ENCODE measurements around the gene GSS.

GSS gene

GRCh38 chr20:34986311-34987287 is 31.0 kb upstream of the GSS start:
- H3K79me1 ChIP-seq (ENCODE audit: low read length) = no peaks in the 10 kb centered on the region
- H3K56ac ChIP-seq (ENCODE audit: low read length) = no peak overlapping the region
- no peak overlapping the region for H3K23ac ChIP-seq (ENCODE audit: low read length)
- no peak overlapping the region for H4K5ac ChIP-seq (ENCODE audit: low read length)
- no peak overlapping the region for H2BK5ac ChIP-seq (ENCODE audit: low read length)
- H2BK120ac ChIP-seq (ENCODE audit: low read depth, low read length) = no peak overlapping the region
- no peak overlapping the region for H4K8ac ChIP-seq (ENCODE audit: low read depth, low read length)
- no peaks in the 10 kb centered on the region for H3K27me3 ChIP-seq (ENCODE audit: insufficient read depth, low read length, poor library complexity)
- H3K9ac ChIP-seq (ENCODE audit: low read length) = no peak overlapping the region
- no peaks in the 10 kb centered on the region for H3K4me1 ChIP-seq (ENCODE audit: control insufficient read depth, low read depth, low read length)
- no peak overlapping the region for H3K27ac ChIP-seq (ENCODE audit: low read depth, low read length)
- H3K18ac ChIP-seq (ENCODE audit: low read length) = no peak overlapping the region
- no peak overlapping the region for H2AK5ac ChIP-seq (ENCODE audit: low read length)
- WGBS (ENCODE audit: extremely low coverage, insufficient coverage, low lambda C conversion rate) = no CpG with 5 or more reads among the region's 24 CpGs
- H3K4me3 ChIP-seq (ENCODE audit: low read length) = no peak overlapping the region
- DNase-seq = no peak
- H3K36me3 ChIP-seq (ENCODE audit: control insufficient read depth, insufficient read depth, low read length) = peaks cover 1% of the 10 kb centered on the region
- no peak overlapping the region for H3K4me2 ChIP-seq (ENCODE audit: low read length)
- H2BK15ac ChIP-seq (replicated peaks; ENCODE audit: low read depth) = no peak overlapping the region
- no peak overlapping the region for H3K4ac ChIP-seq (ENCODE audit: low read depth, low read length)
- H3K79me2 ChIP-seq (ENCODE audit: control insufficient read depth, insufficient read depth, low read length) = no peaks in the 10 kb centered on the region

GRCh38 chr20:34985461-34986310 is 30.1 kb upstream of the GSS start:
- Histone ChIP-seq H3K27ac (ENCODE audit: low read depth, low read length) (no peak overlapping the region), H3K4ac (ENCODE audit: low read depth, low read length) (no peak overlapping the region), H3K36me3 (ENCODE audit: control insufficient read depth, insufficient read depth, low read length) (no peaks in the 10 kb centered on the region), H2BK5ac (ENCODE audit: low read length) (no peak overlapping the region), H3K79me2 (ENCODE audit: control insufficient read depth, insufficient read depth, low read length) (no peaks in the 10 kb centered on the region), H3K27me3 (ENCODE audit: insufficient read depth, low read length, poor library complexity) (no peaks in the 10 kb centered on the region), H3K79me1 (ENCODE audit: low read length) (no peaks in the 10 kb centered on the region), H2BK15ac (replicated peaks; ENCODE audit: low read depth) (no peak overlapping the region), H3K23ac (ENCODE audit: low read length) (no peak overlapping the region), H4K5ac (ENCODE audit: low read length) (no peak overlapping the region), H3K4me2 (ENCODE audit: low read length) (no peak overlapping the region), H2BK120ac (ENCODE audit: low read depth, low read length) (no peak overlapping the region), H3K56ac (ENCODE audit: low read length) (no peak overlapping the region), H3K4me1 (ENCODE audit: control insufficient read depth, low read depth, low read length) (no peaks in the 10 kb centered on the region), H2AK5ac (ENCODE audit: low read length) (no peak overlapping the region), H4K8ac (ENCODE audit: low read depth, low read length) (no peak overlapping the region), H3K18ac (ENCODE audit: low read length) (no peak overlapping the region), H3K9ac (ENCODE audit: low read length) (no peak overlapping the region), H3K4me3 (ENCODE audit: low read length) (no peak overlapping the region)
- WGBS (ENCODE audit: extremely low coverage, insufficient coverage, low lambda C conversion rate) = no CpG with 5 or more reads among the region's 25 CpGs
- DNase-seq = no peak

- no peak overlapping the region for H3K4me3 ChIP-seq (ENCODE audit: low read length)
- H3K79me2 ChIP-seq (ENCODE audit: control insufficient read depth, insufficient read depth, low read length) = no peaks in the 10 kb centered on the region
- no peaks in the 10 kb centered on the region for H3K79me1 ChIP-seq (ENCODE audit: low read length)
- H4K5ac ChIP-seq (ENCODE audit: low read length) = no peak overlapping the region
- no peak overlapping the region for H3K23ac ChIP-seq (ENCODE audit: low read length)
- H2BK5ac ChIP-seq (ENCODE audit: low read length) = no peak overlapping the region
- H3K27ac ChIP-seq (ENCODE audit: low read depth, low read length) = no peak overlapping the region
- no peak overlapping the region for H3K56ac ChIP-seq (ENCODE audit: low read length)
- H2BK15ac ChIP-seq (replicated peaks; ENCODE audit: low read depth) = no peak overlapping the region
- WGBS (ENCODE audit: extremely low coverage, insufficient coverage, low lambda C conversion rate) = no CpG with 5 or more reads among the region's 18 CpGs
- no peak overlapping the region for H3K4ac ChIP-seq (ENCODE audit: low read depth, low read length)
- H3K4me1 ChIP-seq (ENCODE audit: control insufficient read depth, low read depth, low read length) = no peaks in the 10 kb centered on the region
- H3K4me2 ChIP-seq (ENCODE audit: low read length) = no peak overlapping the region
- H3K27me3 ChIP-seq (ENCODE audit: insufficient read depth, low read length, poor library complexity) = no peaks in the 10 kb centered on the region
- no peak overlapping the region for H3K9ac ChIP-seq (ENCODE audit: low read length)
- no peaks in the 10 kb centered on the region for H3K36me3 ChIP-seq (ENCODE audit: control insufficient read depth, insufficient read depth, low read length)
- no peak overlapping the region for H4K8ac ChIP-seq (ENCODE audit: low read depth, low read length)
- H2BK120ac ChIP-seq (ENCODE audit: low read depth, low read length) = no peak overlapping the region
- H3K18ac ChIP-seq (ENCODE audit: low read length) = no peak overlapping the region
- H2AK5ac ChIP-seq (ENCODE audit: low read length) = no peak overlapping the region
- no peak for DNase-seq
These were observed 29.2 kb upstream of the GSS start for GRCh38 chr20:34984756-34985261.

GRCh38 chr20:34983995-34984735 is 28.6 kb upstream of the GSS start:
- Histone ChIP-seq H3K18ac (ENCODE audit: low read length) (no peak overlapping the region), H3K9ac (ENCODE audit: low read length) (no peak overlapping the region), H3K27ac (ENCODE audit: low read depth, low read length) (no peak overlapping the region), H3K23ac (ENCODE audit: low read length) (no peak overlapping the region), H4K5ac (ENCODE audit: low read length) (no peak overlapping the region), H2BK120ac (ENCODE audit: low read depth, low read length) (no peak overlapping the region), H3K27me3 (ENCODE audit: insufficient read depth, low read length, poor library complexity) (no peaks in the 10 kb centered on the region), H3K4ac (ENCODE audit: low read depth, low read length) (no peak overlapping the region), H3K36me3 (ENCODE audit: control insufficient read depth, insufficient read depth, low read length) (no peaks in the 10 kb centered on the region), H3K4me2 (ENCODE audit: low read length) (no peak overlapping the region), H3K4me3 (ENCODE audit: low read length) (no peak overlapping the region), H2BK5ac (ENCODE audit: low read length) (no peak overlapping the region), H3K4me1 (ENCODE audit: control insufficient read depth, low read depth, low read length) (no peaks in the 10 kb centered on the region), H3K56ac (ENCODE audit: low read length) (peak overlapping the region; percentile 30), H3K79me1 (ENCODE audit: low read length) (no peaks in the 10 kb centered on the region), H2AK5ac (ENCODE audit: low read length) (no peak overlapping the region), H3K79me2 (ENCODE audit: control insufficient read depth, insufficient read depth, low read length) (no peaks in the 10 kb centered on the region), H2BK15ac (replicated peaks; ENCODE audit: low read depth) (no peak overlapping the region), H4K8ac (ENCODE audit: low read depth, low read length) (no peak overlapping the region)
- no CpG with 5 or more reads among the region's 14 CpGs for WGBS (ENCODE audit: extremely low coverage, insufficient coverage, low lambda C conversion rate)
- DNase-seq = no peak

- no peaks in the 10 kb centered on the region for H3K4me1 ChIP-seq (ENCODE audit: control insufficient read depth, low read depth, low read length)
- H3K27me3 ChIP-seq (ENCODE audit: insufficient read depth, low read length, poor library complexity) = no peaks in the 10 kb centered on the region
- H3K36me3 ChIP-seq (ENCODE audit: control insufficient read depth, insufficient read depth, low read length) = no peaks in the 10 kb centered on the region
- no peak overlapping the region for H2AK5ac ChIP-seq (ENCODE audit: low read length)
- H4K8ac ChIP-seq (ENCODE audit: low read depth, low read length) = no peak overlapping the region
- no peak overlapping the region for H3K9ac ChIP-seq (ENCODE audit: low read length)
- no peak overlapping the region for H2BK5ac ChIP-seq (ENCODE audit: low read length)
- no peak overlapping the region for H3K56ac ChIP-seq (ENCODE audit: low read length)
- no peak overlapping the region for H3K4me3 ChIP-seq (ENCODE audit: low read length)
- H4K5ac ChIP-seq (ENCODE audit: low read length) = no peak overlapping the region
- no peaks in the 10 kb centered on the region for H3K79me2 ChIP-seq (ENCODE audit: control insufficient read depth, insufficient read depth, low read length)
- DNase-seq = no peak
- H3K18ac ChIP-seq (ENCODE audit: low read length) = no peak overlapping the region
- H2BK15ac ChIP-seq (replicated peaks; ENCODE audit: low read depth) = no peak overlapping the region
- no peak overlapping the region for H2BK120ac ChIP-seq (ENCODE audit: low read depth, low read length)
- no peaks in the 10 kb centered on the region for H3K79me1 ChIP-seq (ENCODE audit: low read length)
- no peak overlapping the region for H3K23ac ChIP-seq (ENCODE audit: low read length)
- no peak overlapping the region for H3K27ac ChIP-seq (ENCODE audit: low read depth, low read length)
- no peak overlapping the region for H3K4me2 ChIP-seq (ENCODE audit: low read length)
- no CpG with 5 or more reads among the region's 5 CpGs for WGBS (ENCODE audit: extremely low coverage, insufficient coverage, low lambda C conversion rate)
- H3K4ac ChIP-seq (ENCODE audit: low read depth, low read length) = no peak overlapping the region
These were observed 27.6 kb upstream of the GSS start for GRCh38 chr20:34983089-34983820.

Data from mesendoderm (in vitro differentiated cells).